ENCODE data around the gene SOS2. TPM values are rescaled to one million over a fixed set of nuclear protein-coding genes. Genes with fewer than 3 reads are reported as not detected.

SOS2 gene
- 2.4 and 5.1 TPM in 2 replicates for total RNA-seq (2014; rRNA removed; shearing (Covaris generic))

- DNase-seq (ENCODE audit: low spot score): peak; percentile 78
Measured at GRCh38 chr14:50231475-50232275, at the start of gene SOS2. Gene SOS2, minus strand, starts transcription at chr14:50231578. Its CDS starts 295 bp downstream, at chr14:50231283.

- DNase-seq (ENCODE audit: low spot score): no peak
Measured at GRCh38 chr14:50272498-50272897, 41.1 kb upstream of the SOS2 start.

DNA sequence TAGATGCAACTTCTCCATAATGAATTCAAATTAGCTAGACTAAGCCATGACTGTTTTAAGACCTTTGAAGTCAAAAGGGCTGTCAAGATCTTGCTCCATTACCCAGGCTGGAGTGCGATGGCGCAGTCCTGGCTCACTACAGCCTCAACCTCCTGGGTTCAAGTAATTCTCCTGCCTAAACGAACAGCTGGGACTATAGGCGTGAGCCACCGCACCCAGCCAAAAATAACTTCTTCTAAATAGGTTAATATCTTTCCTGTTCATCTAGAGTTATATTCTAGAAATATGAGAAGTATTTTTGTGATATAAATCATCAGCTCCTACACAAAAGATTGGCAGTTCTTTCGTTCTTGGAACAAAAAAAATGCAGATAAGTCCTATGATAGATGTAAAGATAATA, 39.6 kb upstream of the SOS2 start:
- no peak for DNase-seq (ENCODE audit: low spot score)

GRCh38 chr14:50265029-50265428, 33.7 kb upstream of the SOS2 start:
- no peak for DNase-seq (ENCODE audit: low spot score)

GRCh38 chr14:50263321-50263720, 31.9 kb upstream of the SOS2 start:
- no peak for DNase-seq (ENCODE audit: low spot score)

GRCh38 chr14:50262865-50263264, 31.5 kb upstream of the SOS2 start:
- no peak for DNase-seq (ENCODE audit: low spot score)

GRCh38 chr14:50260511-50260910, 29.1 kb upstream of the SOS2 start:
- peak; percentile 44 for DNase-seq (ENCODE audit: low spot score)

- no peak for DNase-seq (ENCODE audit: low spot score)
Measured at GRCh38 chr14:50260072-50260471, 28.7 kb upstream of the SOS2 start.

DNA sequence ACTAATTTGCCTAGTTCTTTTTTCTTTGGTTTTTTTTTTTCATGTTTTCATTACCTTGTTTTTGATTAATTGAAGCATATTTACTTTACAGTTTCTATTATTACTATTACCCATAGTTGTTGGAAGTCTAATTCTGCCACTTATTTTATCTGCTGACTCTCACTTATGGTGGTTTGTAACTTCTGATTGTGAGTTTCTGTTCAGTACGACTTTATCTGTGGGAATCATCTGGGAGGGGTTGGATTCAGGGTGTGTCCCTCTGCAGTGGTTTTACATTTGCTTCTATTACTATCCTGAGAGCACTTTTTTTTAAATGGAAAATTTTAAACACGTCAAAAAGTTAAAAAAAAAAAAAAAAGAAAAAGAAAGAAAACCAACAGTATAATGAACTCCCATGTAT, 26.4 kb upstream of the SOS2 start:
- DNase-seq (ENCODE audit: low spot score): no peak

DNA sequence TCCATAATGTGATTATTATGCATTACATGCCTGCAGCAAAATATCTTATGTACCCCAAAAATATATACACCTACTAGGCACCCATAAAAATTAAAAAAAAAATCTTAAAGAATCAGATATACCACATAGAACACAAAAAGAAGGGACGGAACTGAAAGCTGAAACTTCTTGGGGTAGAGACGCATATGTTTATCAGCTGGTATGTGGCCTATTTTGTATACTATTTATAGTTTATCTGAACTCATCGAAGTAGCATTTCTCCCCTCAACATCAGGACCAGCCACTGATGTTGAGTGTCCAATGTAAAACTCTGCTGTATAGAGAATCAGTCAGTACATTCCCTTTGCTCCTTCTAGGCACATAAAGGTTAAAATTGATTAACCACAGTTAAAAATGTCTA, 22.9 kb upstream of the SOS2 start:
- DNase-seq (ENCODE audit: low spot score): no peak

- DNase-seq (ENCODE audit: low spot score): no peak
Measured at GRCh38 chr14:50249136-50249775, 17.9 kb upstream of the SOS2 start.

GRCh38 chr14:50247245-50247644, 15.9 kb upstream of the SOS2 start:
- no peak for DNase-seq (ENCODE audit: low spot score)

DNA sequence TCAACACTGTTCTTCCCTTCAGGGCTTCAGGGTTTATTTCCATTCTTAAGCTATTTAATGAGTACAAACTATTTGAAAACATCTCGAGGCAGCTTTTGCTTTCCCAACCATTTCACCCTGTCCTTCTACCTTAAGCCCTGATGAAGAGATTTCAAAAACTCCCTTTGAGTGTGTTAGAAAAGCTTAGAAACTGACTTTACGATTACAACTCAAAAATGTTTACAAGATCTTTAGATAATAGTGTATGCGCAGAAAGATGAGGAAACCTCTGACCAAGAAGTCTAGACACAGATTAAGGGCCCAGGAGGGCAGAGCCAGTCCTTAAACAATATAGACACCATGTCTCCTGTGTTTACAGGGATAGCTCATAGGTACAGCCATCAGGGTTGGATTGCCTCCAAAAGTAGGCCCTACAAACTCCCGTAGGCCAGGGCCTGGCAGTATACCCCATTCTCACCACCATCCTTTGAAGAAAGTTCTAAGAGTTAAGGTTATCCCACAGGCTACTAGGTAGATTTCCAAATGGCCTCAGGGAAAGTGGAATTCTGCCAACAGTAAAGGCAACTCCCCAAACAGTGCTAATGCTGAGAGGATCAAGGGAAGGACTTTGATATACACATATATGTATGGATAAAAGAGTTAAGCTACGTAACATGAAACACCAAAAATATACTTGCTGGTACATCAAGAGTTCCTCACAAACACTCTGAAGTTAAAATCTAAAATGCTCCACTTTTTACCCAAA, 11.4 kb upstream of the SOS2 start:
- no peak for DNase-seq (ENCODE audit: low spot score)

- no peak for DNase-seq (ENCODE audit: low spot score)
Measured at GRCh38 chr14:50242096-50242495, 10.7 kb upstream of the SOS2 start.

- DNase-seq (ENCODE audit: low spot score): no peak
Measured at GRCh38 chr14:50237427-50237826, 6.0 kb upstream of the SOS2 start.

DNA sequence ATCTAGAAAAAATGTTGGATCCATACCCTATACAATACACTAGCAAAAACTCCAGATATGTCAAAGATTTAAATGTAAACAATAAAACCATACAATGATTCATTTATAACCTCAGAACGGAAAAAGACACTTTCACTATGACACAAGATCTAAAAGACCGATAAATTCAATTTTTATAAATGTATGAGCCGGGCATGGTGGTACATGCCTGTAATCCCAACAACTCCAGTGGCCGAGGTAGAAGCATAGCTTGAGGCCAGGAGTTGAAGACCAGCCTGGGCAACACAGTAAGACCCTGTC, 2.5 kb upstream of the SOS2 start:
- no peak for DNase-seq (ENCODE audit: low spot score)

DNA sequence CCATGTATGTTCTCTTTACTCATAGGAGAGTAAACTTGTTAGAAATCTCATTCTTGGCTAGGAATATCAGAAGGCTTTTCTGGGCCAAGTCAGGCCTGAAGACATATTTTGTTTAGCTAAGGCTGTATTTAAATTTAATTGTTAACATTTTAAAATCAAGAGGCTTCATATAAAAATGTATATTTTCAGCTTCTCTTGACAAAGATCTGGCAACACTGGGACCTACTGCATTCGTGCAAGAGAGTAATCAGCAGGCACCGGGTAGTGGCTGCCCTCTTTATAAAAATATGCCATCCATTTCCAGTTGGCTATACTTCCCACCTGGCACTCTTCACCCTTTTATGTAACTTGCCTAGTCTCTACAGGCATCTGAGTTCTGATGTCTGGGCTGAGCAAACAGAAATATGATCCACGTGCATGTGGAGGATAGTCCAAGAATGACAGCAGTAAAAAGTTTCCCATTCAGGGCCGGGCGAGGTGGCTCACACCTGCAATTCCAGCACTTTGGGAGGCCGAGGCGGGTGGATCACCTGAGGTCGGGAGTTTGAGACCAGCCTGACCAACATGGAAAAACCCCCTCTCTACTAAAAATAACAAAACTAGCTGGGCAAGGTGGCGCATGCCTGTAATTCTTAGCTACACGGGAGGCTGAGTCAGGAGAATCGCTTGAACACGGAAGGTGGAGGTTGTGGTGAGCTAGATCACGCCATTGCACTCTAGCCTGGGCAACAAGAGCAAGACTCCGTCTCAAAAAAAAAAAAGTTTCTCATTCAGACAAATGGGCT, 2.0 kb upstream of the SOS2 start:
- DNase-seq (ENCODE audit: low spot score): no peak

- no peak for DNase-seq (ENCODE audit: low spot score)
Measured at GRCh38 chr14:50232276-50232642, 881 bp upstream of the SOS2 start.

- peak; percentile 55 for DNase-seq (ENCODE audit: low spot score)
Measured at GRCh38 chr14:50230701-50231474, 490 bp downstream of the SOS2 start.

GRCh38 chr14:50230401-50230700, 1.0 kb downstream of the SOS2 start:
- DNase-seq (ENCODE audit: low spot score): no peak

DNA sequence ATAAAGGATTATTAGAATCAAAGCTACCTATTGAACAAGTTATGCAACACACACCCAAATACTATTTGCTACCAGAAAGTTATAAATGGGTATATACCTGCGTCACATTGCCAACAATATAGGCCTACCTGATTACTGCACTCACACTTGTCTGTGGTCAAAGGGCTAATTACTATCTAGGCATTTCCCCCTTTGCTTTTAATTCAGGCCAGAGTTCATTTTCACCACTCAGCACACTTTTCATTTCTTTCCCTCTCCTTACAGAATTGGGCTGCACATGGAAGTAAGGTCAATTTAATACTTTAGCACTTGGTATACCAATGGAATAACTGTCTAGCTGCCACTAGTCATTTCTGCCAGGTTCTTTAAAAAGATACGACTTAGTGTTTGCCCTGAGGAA, 1.7 kb downstream of the SOS2 start:
- no peak for DNase-seq (ENCODE audit: low spot score)

Measured in HT-29 (cell line).